Muscle layer of duodenum (tissue), 2 donors: Measurements from ENCODE around the gene ZC3H7B.
A peak's percentile ranks its signal among the peaks of the same experiment; 100 is the strongest.

ENCODE experiments used
- H3K27ac ChIP-seq: one replicate; pipeline ENCODE4 v1.7.0; 2013; ENCODE audit warnings: mild to moderate bottlenecking, low read length
- H3K27me3 ChIP-seq: one replicate; pipeline ENCODE4 v1.7.0; 2013; ENCODE audit warnings: low read depth, mild to moderate bottlenecking, control low read depth, low read length
- H3K36me3 ChIP-seq, 2 donors: one replicate each; pipeline ENCODE4 v1.7.0; 2013; ENCODE audit warnings: low read length in 2 of 2, control low read depth in 1 of 2, mild to moderate bottlenecking in 1 of 2; ENCODE audit not compliant: insufficient read depth in 2 of 2, control insufficient read depth in 1 of 2
- H3K4me1 ChIP-seq, 2 donors: one replicate each; pipeline ENCODE4 v1.7.0; 2013; ENCODE audit warnings: low read length in 2 of 2, mild to moderate bottlenecking in 2 of 2, control low read depth in 1 of 2, moderate library complexity in 1 of 2; ENCODE audit not compliant: insufficient read depth in 2 of 2, control insufficient read depth in 1 of 2
- H3K4me3 ChIP-seq, 2 donors: one replicate each; pipeline ENCODE4 v1.7.0; 2013; ENCODE audit warnings: low read length in 2 of 2, low read depth in 1 of 2, mild to moderate bottlenecking in 1 of 2
- H3K9me3 ChIP-seq, 2 donors: one replicate each; pipeline ENCODE4 v1.7.0; 2013; ENCODE audit warnings: low read length in 2 of 2, control low read depth in 1 of 2, mild to moderate bottlenecking in 1 of 2; ENCODE audit not compliant: control insufficient read depth in 1 of 2
- donor health status: healthy.

ZC3H7B gene

GRCh38 chr22:41263704-41264103 lies 37.6 kb upstream of the ZC3H7B start:
- Histone ChIP-seq H3K9me3 (no peaks in the 10 kb centered on the region), H3K4me3 (no peak overlapping the region), H3K4me1 (no peaks in the 10 kb centered on the region), H3K27ac (no peak overlapping the region), H3K27me3 (no peaks in the 10 kb centered on the region), H3K36me3 (peaks cover 57 to 87% of the 10 kb centered on the region in 2 donors)

GRCh38 chr22:41264408-41264941 lies 36.9 kb upstream of the ZC3H7B start:
- Histone ChIP-seq H3K4me1 (no peaks in the 10 kb centered on the region), H3K4me3 (no peak overlapping the region), H3K27me3 (no peaks in the 10 kb centered on the region), H3K27ac (no peak overlapping the region), H3K9me3 (no peaks in the 10 kb centered on the region), H3K36me3 (peaks cover 57 to 84% of the 10 kb centered on the region in 2 donors)

GRCh38 chr22:41267958-41268357 lies 33.4 kb upstream of the ZC3H7B start:
- no peaks in the 10 kb centered on the region for H3K4me1 ChIP-seq
- no peak overlapping the region for H3K4me3 ChIP-seq
- H3K36me3 ChIP-seq: peaks cover 46 to 72% of the 10 kb centered on the region in 2 donors

GRCh38 chr22:41271787-41272186 lies 29.5 kb upstream of the ZC3H7B start:
- H3K9me3 ChIP-seq: no peaks in the 10 kb centered on the region
- H3K4me3 ChIP-seq: no peak overlapping the region
- peaks cover 35 to 65% of the 10 kb centered on the region in 2 donors for H3K36me3 ChIP-seq
- no peaks in the 10 kb centered on the region for H3K4me1 ChIP-seq
- H3K27me3 ChIP-seq: no peaks in the 10 kb centered on the region
- no peak overlapping the region for H3K27ac ChIP-seq

More at GRCh38 chr22:41267958-41268357, 33.4 kb upstream of the ZC3H7B start:
- no peak overlapping the region for H3K27ac ChIP-seq
- no peaks in the 10 kb centered on the region for H3K9me3 ChIP-seq
- no peaks in the 10 kb centered on the region for H3K27me3 ChIP-seq

- Histone ChIP-seq H3K27ac (no peak overlapping the region), H3K36me3 (peaks cover 32 to 67% of the 10 kb centered on the region in 2 donors), H3K27me3 (no peaks in the 10 kb centered on the region), H3K4me3 (no peak overlapping the region), H3K4me1 (no peaks in the 10 kb centered on the region), H3K9me3 (no peaks in the 10 kb centered on the region)
These were observed 28.2 kb upstream of the ZC3H7B start for GRCh38 chr22:41273128-41273527.

- no peak overlapping the region for H3K4me3 ChIP-seq
These were observed 26.5 kb upstream of the ZC3H7B start for GRCh38 chr22:41274856-41275255.

GRCh38 chr22:41280065-41280464 lies 21.3 kb upstream of the ZC3H7B start:
- no peak overlapping the region for H3K27ac ChIP-seq
- H3K27me3 ChIP-seq: no peaks in the 10 kb centered on the region
- peaks cover 0 to 7% of the 10 kb centered on the region in 2 donors for H3K4me1 ChIP-seq
- no peak overlapping the region for H3K4me3 ChIP-seq
- H3K9me3 ChIP-seq: no peaks in the 10 kb centered on the region
- peaks cover 29 to 41% of the 10 kb centered on the region in 2 donors for H3K36me3 ChIP-seq

More at GRCh38 chr22:41274856-41275255, 26.5 kb upstream of the ZC3H7B start:
- H3K36me3 ChIP-seq: peaks cover 36 to 62% of the 10 kb centered on the region in 2 donors
- H3K27ac ChIP-seq: no peak overlapping the region
- H3K4me1 ChIP-seq: no peaks in the 10 kb centered on the region
- H3K9me3 ChIP-seq: no peaks in the 10 kb centered on the region
- no peaks in the 10 kb centered on the region for H3K27me3 ChIP-seq

GRCh38 chr22:41280854-41281253 lies 20.5 kb upstream of the ZC3H7B start:
- no peak overlapping the region for H3K27ac ChIP-seq
- peaks cover 0 to 13% of the 10 kb centered on the region in 2 donors for H3K4me1 ChIP-seq
- H3K36me3 ChIP-seq: peaks cover 29 to 41% of the 10 kb centered on the region in 2 donors
- H3K27me3 ChIP-seq: no peaks in the 10 kb centered on the region
- no peaks in the 10 kb centered on the region for H3K9me3 ChIP-seq
- H3K4me3 ChIP-seq: no peak overlapping the region

- H3K36me3 ChIP-seq: peaks cover 17 to 22% of the 10 kb centered on the region in 2 donors
- H3K4me3 ChIP-seq: peak overlapping the region in 1 of 2 donors; percentile 100
- no peak overlapping the region for H3K27ac ChIP-seq
- H3K27me3 ChIP-seq: no peaks in the 10 kb centered on the region
- peaks cover 0 to 19% of the 10 kb centered on the region in 2 donors for H3K4me1 ChIP-seq
- no peaks in the 10 kb centered on the region for H3K9me3 ChIP-seq
These were observed 16.9 kb upstream of the ZC3H7B start for GRCh38 chr22:41284465-41284864.

- Histone ChIP-seq H3K27ac (peak overlapping the region; percentile 87), H3K4me1 (peaks cover 0 to 19% of the 10 kb centered on the region in 2 donors), H3K27me3 (no peaks in the 10 kb centered on the region), H3K36me3 (peaks cover 13 to 16% of the 10 kb centered on the region in 2 donors), H3K4me3 (peak overlapping the region; percentile 85 to 100), H3K9me3 (no peaks in the 10 kb centered on the region)
These were observed 15.9 kb upstream of the ZC3H7B start for GRCh38 chr22:41285441-41285819.

GRCh38 chr22:41285820-41286638 lies 15.3 kb upstream of the ZC3H7B start, which contains the start of gene RANGAP1:
Gene RANGAP1, minus strand, starts transcription at chr22:41286187. Its CDS starts 5,143 bp downstream, at chr22:41281044.
- H3K9me3 ChIP-seq: no peaks in the 10 kb centered on the region
- H3K4me3 ChIP-seq: peak within 1 kb of the TSS; percentile 93 to 100
- H3K4me1 ChIP-seq: peaks cover 0 to 19% of the 10 kb centered on the region in 2 donors
- no peaks in the 10 kb centered on the region for H3K27me3 ChIP-seq
- H3K36me3 ChIP-seq: peaks cover 10% of the 10 kb centered on the region in 2 donors
- peak within 1 kb of the TSS; percentile 92 for H3K27ac ChIP-seq
